ENCODE data around the gene GPR55. TPM values are rescaled to one million over a fixed set of nuclear protein-coding genes. Genes with fewer than 3 reads are reported as not detected.
"Not testable (repeated sequence)": the region's sequence is repeated elsewhere in the genome, so short reads cannot be mapped to it uniquely, and the experiment has no call there.

Gene GPR55
- total RNA-seq, 1 donor from 2014 or later, result not detected

DNA sequence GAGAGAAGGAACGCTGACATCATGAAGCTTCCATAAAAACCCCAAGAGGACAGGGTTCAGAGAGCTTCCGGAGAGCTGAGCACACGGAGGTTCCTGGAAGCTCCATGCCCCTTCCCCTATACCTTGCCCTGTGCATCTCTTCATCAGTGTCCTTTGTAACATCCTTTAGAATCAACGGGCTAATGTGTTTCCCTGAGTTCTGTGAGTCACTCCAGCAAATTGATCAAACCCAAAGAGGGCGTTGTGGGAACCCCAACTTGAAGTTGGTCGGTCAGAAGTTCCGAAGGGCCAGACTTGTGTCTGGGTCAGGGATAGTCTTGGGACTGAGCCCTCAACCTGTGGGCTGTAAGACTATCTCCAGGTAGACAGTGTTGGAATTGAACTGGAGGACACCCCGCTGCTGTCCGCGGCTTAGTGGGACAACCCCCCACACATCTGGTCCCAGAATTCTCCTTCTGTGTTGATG lies 25.9 kb upstream of the GPR55 start:
- DNase-seq (ENCODE audit: low read depth), result no peak

DNA sequence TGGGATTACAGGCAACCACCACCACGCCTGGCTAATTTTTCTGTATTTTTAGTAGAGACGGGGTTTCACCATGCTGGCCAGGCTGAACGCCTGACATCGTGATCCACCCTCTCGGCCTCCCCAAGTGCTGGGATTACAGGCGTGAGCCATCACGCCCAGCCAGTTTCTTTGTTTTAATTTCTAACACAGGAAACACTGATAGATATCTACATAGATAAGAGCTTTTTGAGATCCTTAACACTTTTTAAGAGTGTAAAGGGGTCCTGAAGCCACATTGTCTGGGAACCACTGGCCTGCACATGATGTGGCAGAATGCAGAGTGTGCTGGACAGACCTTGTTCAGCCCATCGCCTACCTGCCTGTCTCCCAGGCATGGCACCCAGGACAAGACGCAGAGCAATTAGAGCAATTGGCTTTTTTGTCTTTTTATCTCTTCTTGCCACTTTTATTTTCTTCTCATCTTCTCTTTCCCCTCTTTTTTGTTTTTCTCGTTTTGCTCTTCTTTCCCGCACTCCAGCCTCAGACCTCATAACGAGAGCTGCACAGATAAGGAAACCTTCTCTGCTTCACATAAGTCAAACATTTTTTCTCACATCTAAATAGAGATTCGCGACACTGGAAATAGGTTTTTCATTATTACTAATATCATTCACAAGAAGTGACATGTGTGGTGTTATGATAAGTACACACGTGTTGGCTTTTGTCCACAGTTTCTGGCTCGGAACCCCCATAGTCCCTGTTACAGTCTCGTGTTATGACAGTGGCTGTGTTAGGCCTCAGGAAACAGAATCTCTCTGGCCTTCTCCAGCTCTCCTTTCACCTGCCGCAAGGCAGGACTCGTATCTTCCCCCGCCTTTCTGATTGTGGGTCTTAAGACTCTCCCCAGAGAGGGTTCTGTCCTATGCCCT lies 25.2 kb upstream of the GPR55 start:
- DNase-seq (ENCODE audit: low read depth), result no peak

DNA sequence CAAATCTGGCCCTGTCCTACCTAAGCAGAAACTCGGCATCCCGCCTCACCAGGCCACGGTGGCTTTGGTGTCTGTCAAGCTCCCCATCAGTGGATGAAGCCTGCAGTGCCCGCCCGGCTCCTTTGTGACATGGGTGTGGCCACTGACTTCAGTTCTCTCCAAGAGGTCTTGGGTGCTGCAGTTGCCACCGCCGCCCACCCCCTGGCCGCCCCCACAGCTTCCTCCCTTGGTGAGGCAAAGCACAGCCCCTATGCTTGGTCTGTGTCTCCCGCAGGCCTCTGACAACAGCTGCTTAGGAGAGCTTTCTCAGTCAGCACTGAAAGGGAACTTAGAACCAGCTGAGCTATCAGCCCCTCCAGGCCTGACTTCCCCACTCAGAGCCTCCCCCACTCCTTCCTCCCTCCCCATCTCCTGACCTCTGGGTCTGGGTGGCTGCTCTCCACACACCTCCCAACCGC lies 22.9 kb upstream of the GPR55 start:
- no peak for DNase-seq (ENCODE audit: low read depth)

DNA sequence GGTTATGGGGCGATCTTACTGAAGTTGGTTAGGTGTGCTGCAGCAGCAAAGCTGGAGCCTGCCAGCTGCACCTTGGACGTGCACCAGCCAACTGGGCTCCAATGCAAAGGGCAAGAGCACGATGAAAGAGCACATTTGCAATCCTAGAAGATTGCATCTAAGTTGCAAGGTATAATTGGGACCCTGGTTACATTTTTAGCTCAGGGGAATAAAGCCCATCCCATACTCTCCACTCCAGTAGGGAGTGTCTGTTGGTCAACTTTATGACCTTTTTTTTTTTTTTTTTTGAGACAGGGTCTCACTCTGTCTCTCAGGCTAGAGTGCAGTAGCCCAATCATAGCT lies 22.2 kb upstream of the GPR55 start:
- DNase-seq (ENCODE audit: low read depth), result no peak

DNA sequence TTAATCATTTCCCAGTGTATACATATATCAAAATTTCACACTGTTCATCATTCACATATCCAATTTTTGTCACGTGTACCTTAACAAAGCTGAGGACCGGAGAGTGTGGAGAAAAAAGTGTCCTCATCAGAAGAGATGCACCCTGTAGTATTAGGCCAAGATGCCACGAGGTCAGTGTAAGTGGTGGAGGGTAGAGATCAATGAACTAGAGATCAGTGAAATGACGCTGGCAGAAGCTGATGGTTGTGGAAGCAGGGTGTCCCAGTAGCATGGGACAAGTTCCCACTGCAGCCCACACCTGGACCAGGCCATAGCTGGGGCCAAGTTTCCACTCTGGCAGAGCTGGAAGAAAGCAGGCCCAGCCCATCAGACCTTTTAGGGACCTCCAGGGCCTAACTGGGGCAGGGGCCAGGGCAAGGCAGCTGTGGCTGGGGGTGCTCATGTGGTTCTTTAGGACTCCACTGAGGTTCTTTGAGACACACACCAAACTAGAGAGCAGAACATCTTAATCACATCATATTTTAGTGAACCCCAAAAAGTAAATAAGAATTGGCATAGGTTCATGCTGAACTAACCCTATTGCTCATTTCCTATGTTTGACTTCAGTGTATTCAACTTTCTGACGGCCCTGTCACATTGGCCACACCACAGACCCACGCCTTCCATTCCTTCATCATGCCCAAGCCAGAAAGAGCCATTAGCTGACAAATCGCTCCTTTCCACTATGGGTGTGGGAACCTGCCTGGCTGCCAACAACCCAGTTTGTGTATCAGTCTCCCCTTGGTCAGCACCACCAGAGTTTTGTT lies 21.6 kb upstream of the GPR55 start:
- no peak for DNase-seq (ENCODE audit: low read depth)

DNA sequence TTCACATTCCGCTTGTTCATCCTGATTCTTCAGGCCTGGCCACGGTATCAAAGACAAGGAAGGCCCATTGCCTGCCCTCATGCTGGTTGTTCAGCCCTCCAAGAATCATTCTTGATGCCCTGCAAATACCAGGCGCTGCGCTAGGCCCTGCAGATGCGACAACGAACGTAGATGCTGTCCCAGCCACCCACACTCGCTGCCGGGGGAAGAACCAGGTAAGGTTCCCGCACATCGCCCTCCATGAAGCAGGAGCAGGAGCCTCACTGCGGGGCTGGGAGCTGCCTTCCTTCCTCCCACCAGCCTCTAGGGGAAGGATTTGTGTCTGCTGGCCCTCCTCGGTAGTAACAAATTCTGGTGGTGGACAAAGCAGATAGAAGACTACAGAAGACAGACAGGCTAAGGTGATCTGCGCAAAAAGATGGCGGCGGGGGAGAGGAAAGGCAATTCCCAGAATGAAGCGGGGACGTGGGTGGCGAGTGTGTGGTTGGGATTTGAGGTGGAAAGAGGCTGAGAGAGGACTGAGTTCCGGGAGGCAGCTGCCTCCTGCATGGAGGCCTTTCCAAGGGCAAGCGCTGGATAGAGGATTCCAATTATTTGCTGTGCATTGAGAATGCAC lies 19.8 kb upstream of the GPR55 start:
- DNase-seq (ENCODE audit: low read depth), result no peak

DNA sequence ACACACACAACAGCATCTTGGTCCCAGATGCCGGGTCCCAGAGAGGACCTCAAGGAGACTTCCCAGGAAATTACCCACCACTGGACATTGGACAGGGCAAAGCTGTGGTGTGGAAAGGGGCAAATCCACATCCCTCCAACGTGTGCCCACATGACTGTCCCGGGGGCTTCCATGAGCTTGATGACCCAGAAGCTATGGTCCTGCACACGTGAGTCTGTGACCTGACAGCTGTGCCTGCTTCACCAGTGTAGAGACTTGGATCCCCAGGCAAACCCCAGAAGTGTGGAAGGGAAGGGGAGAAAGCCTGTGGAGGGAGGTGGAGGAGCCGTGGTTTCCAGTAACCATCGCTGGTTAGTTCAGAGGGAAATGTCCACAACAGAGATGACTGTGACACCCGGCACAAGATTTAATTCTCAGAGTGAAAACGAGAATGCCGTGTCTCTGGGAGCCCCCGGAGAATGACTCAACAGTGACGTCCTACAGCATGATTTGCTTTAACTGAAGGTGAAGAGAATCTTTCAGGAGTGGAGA lies 19.1 kb upstream of the GPR55 start:
- no peak for DNase-seq (ENCODE audit: low read depth)

DNA sequence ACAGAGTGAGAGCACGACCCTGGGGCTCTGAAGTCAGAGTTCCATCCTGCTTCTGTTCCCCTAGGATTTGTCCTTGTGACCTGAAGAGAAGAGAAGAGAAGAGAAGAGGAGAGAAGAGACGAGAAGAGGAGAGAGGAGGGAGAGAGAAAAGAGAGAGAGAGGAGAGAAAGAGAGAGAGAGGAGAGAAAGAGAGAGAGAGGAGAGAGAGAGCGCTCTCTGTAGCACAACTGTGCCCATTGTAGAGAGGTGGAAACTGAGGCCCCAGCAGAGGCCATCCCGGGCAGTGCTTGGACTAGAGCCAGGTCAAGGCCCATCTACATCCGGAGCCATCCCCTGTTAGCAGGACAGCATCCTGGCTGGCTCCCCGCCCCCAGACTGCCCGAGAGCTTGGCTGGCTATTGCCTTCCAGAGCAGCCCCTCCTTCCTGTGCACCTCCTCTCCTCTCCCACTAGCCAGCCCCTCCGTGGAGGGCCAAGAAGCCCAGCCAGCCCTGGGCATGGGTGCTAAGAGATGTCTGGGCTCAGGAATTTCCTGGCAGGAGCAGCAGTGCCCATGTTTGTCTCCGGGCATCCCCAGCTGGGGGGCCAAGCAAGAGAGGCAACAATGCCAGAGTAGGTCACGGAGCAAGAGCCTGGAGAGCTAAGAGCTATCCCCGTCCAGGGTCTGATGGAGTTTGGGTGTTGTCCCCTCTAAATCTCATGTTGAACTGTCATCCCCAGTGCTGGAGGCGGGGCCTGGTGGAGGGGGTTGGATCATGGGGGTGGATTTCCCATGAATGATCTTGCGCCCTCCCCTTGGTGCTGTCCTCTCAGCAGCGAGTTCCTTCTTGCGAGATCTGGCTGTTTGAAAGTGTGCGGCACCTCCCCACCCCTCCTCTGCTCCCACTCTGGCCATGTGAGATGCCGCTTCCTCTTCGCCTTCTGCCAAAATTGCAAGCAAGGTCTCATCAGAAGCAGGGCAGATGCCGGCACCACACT lies 18.2 kb upstream of the GPR55 start:
- DNase-seq (ENCODE audit: low read depth), result no peak

DNA sequence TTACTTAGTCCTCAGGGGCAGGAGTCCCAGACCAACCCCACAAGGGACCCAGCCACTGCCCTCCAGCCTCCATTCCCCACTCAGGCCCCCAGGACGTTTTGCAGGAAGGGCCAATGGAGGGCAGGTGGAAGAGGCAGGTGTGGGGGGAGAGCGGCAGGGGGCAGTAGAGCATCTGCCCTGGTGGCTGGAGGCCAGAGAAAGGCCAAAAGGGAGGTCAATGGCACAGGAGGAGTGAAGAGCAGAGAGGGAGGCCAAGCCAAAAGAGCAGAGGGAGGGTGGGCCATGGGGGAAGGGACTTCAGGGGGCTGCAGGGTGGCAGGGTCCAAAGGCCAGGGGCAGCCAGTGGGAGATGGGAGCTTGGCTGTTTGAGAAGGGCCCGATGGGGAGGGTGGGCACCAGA lies 17.3 kb upstream of the GPR55 start:
- DNase-seq (ENCODE audit: low read depth), result no peak

DNA sequence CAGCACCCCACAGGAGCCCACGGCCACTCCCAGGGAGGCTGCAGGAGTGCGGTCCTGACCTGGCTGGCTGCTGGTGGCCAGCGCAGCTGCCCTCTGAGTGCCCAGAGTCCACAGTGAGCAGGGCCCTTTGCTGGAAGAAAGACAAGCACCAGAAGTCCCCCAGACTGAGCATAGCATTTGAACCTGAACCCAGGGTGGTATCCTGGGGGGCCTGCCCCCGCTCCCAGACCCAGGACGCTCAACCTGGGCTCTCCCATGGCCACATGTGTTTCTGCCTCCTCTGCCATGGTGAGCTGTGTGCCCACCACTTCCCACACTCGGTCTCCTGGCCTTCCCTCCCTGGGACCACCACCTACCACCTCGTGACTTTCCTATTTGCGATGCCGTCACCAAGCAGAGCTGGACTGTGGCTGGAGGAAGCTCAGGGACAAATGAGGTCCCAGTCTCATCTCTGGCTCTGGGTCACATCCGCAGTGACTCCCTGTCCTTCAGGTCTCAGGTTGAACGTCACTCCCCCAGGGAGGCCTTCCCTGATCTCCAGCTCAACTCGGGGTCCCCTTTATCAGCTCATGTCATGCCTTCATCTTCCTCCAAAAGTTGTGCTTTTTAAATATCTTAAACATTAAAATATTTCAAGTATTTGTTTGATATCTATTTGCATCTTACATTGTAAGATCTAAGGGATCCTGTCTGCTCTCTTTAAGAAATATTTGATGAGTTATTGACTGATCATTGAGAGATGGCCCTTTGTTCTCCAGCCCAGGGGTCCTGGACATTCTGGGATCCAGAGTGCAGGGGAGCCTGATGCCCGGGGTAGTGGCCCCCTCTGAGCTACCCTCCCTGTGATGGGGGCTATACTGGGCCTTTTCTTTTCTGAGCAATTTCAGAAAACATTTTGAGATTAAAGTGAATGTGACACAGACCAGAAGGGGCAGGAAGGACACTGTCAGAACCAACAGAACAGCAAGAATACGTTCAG lies 16.4 kb upstream of the GPR55 start:
- DNase-seq (ENCODE audit: low read depth), result no peak

DNA sequence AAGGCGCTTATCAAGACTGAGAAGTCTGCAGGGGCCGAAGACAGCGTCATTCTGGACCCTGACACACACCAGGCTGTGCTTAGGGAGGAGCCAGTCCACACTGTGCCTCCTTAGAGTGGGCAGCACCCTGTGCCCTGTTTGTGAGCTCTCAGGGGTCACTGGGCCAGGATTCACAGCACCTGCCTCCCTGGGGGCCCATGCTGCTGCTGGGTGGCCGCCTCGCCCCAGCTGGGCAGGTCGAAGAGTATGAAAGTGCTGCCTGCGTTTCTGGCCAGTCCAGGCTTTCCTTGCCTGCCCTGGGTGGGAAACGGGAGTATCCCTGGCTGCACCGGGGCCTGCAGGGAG lies 15.4 kb upstream of the GPR55 start:
- no peak for DNase-seq (ENCODE audit: low read depth)

GRCh38 chr2:230939691-230940470 lies 14.8 kb upstream of the GPR55 start:
- DNase-seq (ENCODE audit: low read depth), result no peak

GRCh38 chr2:230939066-230939591 lies 14.1 kb upstream of the GPR55 start:
- DNase-seq (ENCODE audit: low read depth), result no peak

GRCh38 chr2:230938516-230939065 lies 13.5 kb upstream of the GPR55 start:
- DNase-seq (ENCODE audit: low read depth), result no peak

DNA sequence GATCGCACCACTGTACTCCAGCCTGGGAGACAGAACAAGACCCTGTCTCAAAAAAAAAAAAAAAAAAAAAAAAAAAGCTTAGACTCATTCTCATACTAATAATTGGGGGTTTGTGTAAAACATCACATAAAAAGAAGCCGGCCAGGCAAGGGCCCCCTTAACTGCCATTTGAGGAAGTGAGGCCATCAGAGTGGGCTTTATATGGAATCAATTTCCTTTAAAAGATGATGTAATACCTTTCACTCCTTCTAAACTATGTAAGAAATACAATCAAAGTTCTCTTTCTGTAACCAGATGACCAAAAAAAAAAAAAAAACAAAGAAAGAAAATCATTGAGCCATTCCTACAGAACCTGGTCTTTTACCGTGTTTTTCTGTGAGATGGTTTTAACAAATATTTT lies 13.1 kb upstream of the GPR55 start:
- DNase-seq (ENCODE audit: low read depth), result no peak

DNA sequence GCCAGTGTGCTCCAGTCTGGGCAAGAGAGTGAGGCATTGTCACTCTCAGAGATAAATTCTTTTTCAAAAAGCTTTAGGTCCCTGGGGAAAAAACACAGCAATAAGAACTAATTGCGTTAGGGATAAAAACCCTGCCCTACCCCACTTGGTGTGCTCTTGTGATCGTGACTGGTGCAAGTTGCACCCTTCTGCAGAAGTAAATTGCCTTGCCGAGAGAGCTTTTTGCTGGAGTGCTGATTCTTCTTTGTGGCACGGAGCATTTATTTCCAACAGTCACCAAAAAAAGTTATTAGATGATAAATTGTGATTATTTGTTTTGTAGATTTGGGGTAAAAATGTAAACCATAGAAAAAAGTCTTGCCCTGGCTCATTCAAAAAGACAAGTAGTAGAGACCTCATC lies 12.3 kb upstream of the GPR55 start:
- no peak for DNase-seq (ENCODE audit: low read depth)

DNA sequence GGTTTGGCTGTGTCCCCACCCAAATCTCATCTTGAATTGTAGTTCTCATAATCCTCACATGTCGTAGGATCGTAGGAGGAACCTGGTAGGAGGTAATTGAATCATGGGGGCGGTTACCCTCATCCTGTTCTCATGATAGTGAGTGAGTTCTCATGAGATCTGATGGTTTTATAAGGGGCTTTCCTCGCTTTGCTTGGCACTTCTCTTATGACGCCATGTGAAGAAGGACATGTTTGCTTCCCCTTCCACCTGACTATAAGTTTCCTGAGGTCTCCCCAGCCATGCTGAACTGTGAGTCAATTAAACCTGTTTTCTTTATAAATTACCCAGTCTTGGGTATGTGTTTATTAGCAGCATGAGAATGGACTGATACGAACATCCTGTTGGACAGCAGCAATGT lies 11.2 kb upstream of the GPR55 start:
- DNase-seq (ENCODE audit: low read depth), result not testable (repeated sequence)

DNA sequence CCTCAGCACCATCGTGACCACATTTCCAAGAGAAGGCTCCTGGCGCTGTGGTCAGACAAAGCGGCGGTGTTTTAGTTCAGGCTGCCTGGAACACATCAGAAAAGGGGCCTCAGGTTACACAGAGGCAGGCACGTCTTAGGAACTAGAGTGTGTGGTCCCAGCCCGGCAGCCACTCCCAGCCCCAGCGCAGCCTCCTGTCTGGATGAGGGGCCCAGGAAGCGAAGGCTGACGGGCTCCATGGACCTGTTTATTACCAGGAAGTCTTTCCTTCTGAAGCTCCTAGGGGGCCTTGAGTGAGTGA lies 10.0 kb upstream of the GPR55 start:
- no peak for DNase-seq (ENCODE audit: low read depth)
